Pancreas (tissue), 10 donors: ENCODE results near the gene RIPOR2. TPM values are rescaled to one million over a fixed set of nuclear protein-coding genes. Genes with fewer than 3 reads are reported as not detected.

Source experiments
- ATAC-seq, 4 donors: fragments of 200-7000 bp; cut with Tn5 transposase; one replicate each; pipeline versions ENCODE4 v1.8.0 to v1.9.1; 2020; ENCODE audit warnings: mild to moderate bottlenecking in 4 of 4, moderate library complexity in 4 of 4
- DNase-seq, 6 donors: peaks; one replicate each; pipeline ENCODE4 v3.0.0-alpha.2; 2020
- FAIRE-seq: peaks from 2 replicates; lab custom pipeline; 2012; peaks lifted over from hg19 to GRCh38; lab: Jason Lieb, UNC
- H3K27ac ChIP-seq, 4 donors: fragments of 200-600 bp; sonication (generic); 1 replicate in 3 of 4; 2 replicates in 1 of 4; pipeline versions ENCODE4 v1.5.0 to v1.8.0; 2020
- H3K27me3 ChIP-seq, 4 donors: fragments of 200-600 bp; one replicate each; pipeline ENCODE4 v1.8.0; 2021
- H3K36me3 ChIP-seq, 3 donors: fragments of 200-600 bp; sonication (generic) in 1 of 3; one replicate each; pipeline versions ENCODE4 v1.5.0 to v1.8.0; 2020 to 2021
- H3K4me1 ChIP-seq, 3 donors: fragments of 200-600 bp; one replicate each; pipeline ENCODE4 v1.8.0; 2021
- H3K4me3 ChIP-seq, 4 donors: fragments of 200-600 bp; sonication (generic) in 2 of 4; one replicate each; pipeline versions ENCODE4 v1.5.0 to v1.8.0; 2020 to 2021
- H3K9me3 ChIP-seq, 4 donors: fragments of 200-600 bp; one replicate each; pipeline ENCODE4 v1.8.0; 2021
- WGBS, 2 donors: extraction: QIAGEN DNeasy Blood & Tissue Kit; methylation state at CpG; one replicate each; pipeline ENCODE4 v1.1.7; 2013; 5-methylcytosine and 5-hydroxymethylcytosine counted together
- intact Hi-C, 3 donors: fragments of 100-400 bp; cut with DNase I; formaldehyde crosslinking; loops; one replicate each; pipeline versions ENCODE4 v1.11.1 to v1.14.2; 2022
- polyA plus RNA-seq, 2 donors: library from polyadenylated mRNA; stranded (reverse); fragments of 200-250 nt; gene quantifications; one replicate each; pipeline ENCODE4 v1.2.3, GENCODE V29; 2013
- total RNA-seq, 6 donors: library from RNA; stranded (reverse); fragmentation: NEBNext Ultra II Directional in 4 of 6; extraction: Animal tissue kit (Norgen Biotek cat#: 25700) in 4 of 6; gene quantifications; one replicate each; pipeline versions ENCODE4 v1.2.1 to v1.2.4, GENCODE V29; 2021 to 2023
- TF ChIP-seq, protein P1 (sequence below), 4 donors: fragments of 200-600 bp; sonication (generic) in 3 of 4; IDR thresholded peaks; one replicate each; pipeline versions ENCODE4 v1.5.0 to v1.8.0; 2021; ENCODE audit warnings: antibody characterized with exemption in 4 of 4
- donor health status: healthy with polysubstance abuse.
- donor health status: DM: no; HTN: no; CAD: no; lungs with moderate emphysema.
- donor health status: DM: no; HTN: no; CAD: no.
- donor health status: control.
- donor health status: control.
- donor health status: Bipolar disorder and iron deficiency.
- donor health status: DM: yes; HTN: yes; CAD: no.
- donor health status: DM: no; HTN: no; CAD: no.
- donor health status: DM: no; HTN: no; CAD: no.
- donor health status: DM: yes; HTN: yes; CAD: no.

The RIPOR2 gene
- total and polyA plus RNA-seq, 8 donors = 0.28 to 3.7 (median 1.00) TPM

DNA sequence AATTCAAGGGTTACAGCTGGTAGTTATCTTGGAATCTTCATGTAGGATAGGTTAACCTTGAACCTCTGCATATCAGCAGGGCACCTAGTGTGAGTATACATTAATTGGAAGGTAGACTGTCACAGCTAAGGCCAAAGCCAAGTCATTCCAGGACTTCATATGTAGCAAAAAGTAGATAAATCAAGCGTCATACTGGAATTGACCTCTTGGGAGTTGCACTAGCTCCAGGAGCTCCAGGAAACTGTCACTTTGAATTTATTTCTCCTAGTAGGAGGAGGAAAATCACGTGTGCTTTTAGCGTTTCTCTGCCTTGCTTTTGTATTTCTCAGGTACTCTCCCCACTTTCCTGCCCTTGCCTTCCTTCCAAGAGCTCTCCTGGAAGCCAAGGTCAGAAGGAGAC is 30.3 kb downstream of the RIPOR2 start:
- H3K36me3 ChIP-seq = no peaks in the 10 kb centered on the region
- TF ChIP-seq, protein P1, sequence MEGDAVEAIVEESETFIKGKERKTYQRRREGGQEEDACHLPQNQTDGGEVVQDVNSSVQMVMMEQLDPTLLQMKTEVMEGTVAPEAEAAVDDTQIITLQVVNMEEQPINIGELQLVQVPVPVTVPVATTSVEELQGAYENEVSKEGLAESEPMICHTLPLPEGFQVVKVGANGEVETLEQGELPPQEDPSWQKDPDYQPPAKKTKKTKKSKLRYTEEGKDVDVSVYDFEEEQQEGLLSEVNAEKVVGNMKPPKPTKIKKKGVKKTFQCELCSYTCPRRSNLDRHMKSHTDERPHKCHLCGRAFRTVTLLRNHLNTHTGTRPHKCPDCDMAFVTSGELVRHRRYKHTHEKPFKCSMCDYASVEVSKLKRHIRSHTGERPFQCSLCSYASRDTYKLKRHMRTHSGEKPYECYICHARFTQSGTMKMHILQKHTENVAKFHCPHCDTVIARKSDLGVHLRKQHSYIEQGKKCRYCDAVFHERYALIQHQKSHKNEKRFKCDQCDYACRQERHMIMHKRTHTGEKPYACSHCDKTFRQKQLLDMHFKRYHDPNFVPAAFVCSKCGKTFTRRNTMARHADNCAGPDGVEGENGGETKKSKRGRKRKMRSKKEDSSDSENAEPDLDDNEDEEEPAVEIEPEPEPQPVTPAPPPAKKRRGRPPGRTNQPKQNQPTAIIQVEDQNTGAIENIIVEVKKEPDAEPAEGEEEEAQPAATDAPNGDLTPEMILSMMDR (IDR thresholded peaks at IDR 0.05) = no peak
- H3K27ac ChIP-seq = no peak overlapping the region
- intact Hi-C loops = no loop called here
- ATAC-seq = no peak
- H3K4me1 ChIP-seq = peaks cover 0 to 3% (median 0%) of the 10 kb centered on the region in 3 donors
- FAIRE-seq = no peak
- no peaks in the 10 kb centered on the region for H3K9me3 ChIP-seq
- H3K27me3 ChIP-seq = no peaks in the 10 kb centered on the region
- DNase-seq = no peak
- no peak overlapping the region for H3K4me3 ChIP-seq
- 34 to 38% methylated on average over 3 of the region's 3 CpGs for WGBS, 2 donors

DNA sequence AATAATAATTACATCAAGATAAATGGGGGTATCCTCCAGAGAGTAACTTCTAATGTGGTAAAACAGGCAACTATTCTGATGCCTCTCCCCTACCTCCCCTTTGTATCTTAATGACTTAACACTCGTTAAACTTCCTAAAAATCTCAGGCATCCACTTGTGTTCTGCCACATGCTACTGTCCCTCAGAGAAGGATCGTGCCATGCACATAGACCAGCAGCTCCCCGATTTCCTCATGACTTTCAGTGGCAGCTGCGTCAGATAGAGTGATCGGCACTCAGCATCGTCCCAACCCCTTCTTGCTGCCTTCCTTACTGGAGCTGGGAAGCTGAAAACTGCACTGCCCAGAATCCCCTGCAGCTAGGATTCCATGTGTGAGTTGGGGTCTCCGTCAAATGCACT is 32.1 kb downstream of the RIPOR2 start:
- no peaks in the 10 kb centered on the region for H3K9me3 ChIP-seq
- FAIRE-seq (no peak), ATAC-seq (no peak), DNase-seq (no peak)
- H3K4me3 ChIP-seq = no peak overlapping the region
- no peaks in the 10 kb centered on the region for H3K27me3 ChIP-seq
- no peaks in the 10 kb centered on the region for H3K4me1 ChIP-seq
- TF ChIP-seq, protein P1 (IDR thresholded peaks at IDR 0.05) = no peak
- intact Hi-C loops = no loop called here
- no peaks in the 10 kb centered on the region for H3K36me3 ChIP-seq
- no peak overlapping the region for H3K27ac ChIP-seq
- 87 to 90% methylated on average over 7 of the region's 7 CpGs for WGBS, 2 donors

DNA sequence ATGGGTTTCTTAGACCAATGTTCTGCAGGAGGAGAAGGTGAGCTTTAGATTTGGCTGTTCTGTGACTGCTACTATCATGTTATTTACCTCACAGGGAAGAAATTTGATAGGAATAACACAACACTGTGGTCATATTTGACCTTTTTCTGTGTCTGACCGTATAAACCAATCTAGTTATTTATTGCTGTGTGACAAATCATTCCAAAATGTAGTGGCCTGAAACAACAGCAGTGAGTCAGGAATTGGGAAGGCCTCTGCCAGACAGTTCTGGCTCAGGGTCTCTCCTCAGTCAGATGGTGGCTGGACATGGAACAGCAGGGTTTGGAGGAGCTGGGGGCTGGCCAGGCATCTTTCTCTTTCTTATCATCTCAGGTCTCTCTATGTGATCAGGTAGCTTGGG is 33.0 kb downstream of the RIPOR2 start:
- TF ChIP-seq, protein P1 (IDR thresholded peaks at IDR 0.05) = no peak
- Histone ChIP-seq H3K27me3 (no peaks in the 10 kb centered on the region), H3K4me3 (no peak overlapping the region), H3K9me3 (no peaks in the 10 kb centered on the region), H3K4me1 (no peaks in the 10 kb centered on the region), H3K27ac (no peak overlapping the region), H3K36me3 (no peaks in the 10 kb centered on the region)
- WGBS, 2 donors = 70 to 78% methylated on average over 1 of the region's 1 CpG
- ATAC-seq = no peak
- DNase-seq = no peak
- intact Hi-C loops = no loop called here
- no peak for FAIRE-seq

DNA sequence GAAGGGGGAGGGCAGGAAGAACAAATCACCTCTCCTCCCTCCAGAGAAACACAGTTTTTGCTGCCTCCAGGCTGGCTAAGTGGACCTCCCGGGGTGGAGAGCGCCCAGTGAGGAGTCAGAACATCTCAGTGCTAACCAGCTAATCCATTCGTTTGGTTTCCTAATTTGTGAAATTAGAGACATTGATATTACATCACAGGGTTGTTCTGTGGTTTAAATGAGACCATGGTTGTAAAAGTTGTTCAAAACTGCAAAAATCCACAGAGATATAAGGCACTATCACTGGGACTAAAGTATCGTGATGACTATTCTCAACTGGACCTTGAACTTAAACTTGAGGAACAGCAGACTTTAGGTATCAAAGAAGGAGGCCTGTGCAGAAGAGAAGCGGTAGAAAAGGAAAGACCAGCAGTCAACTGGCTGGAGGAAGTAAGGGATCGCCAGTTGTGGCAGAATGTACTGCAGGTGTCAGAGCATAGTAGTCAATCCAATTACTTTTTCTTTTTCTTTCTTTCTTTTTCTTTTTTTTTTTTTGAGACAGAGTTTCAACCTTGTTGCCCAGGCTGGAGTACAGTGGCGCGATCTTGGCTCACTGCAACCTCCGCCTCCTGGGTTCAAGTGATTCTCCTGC is 33.9 kb downstream of the RIPOR2 start:
- intact Hi-C loops = no loop called here
- Histone ChIP-seq H3K9me3 (no peaks in the 10 kb centered on the region), H3K36me3 (no peaks in the 10 kb centered on the region), H3K27me3 (no peaks in the 10 kb centered on the region), H3K27ac (no peak overlapping the region), H3K4me1 (no peaks in the 10 kb centered on the region), H3K4me3 (no peak overlapping the region)
- FAIRE-seq (no peak), DNase-seq (no peak), ATAC-seq (no peak)
- TF ChIP-seq, protein P1 (IDR thresholded peaks at IDR 0.05) = no peak
- 88 to 93% methylated on average over 9 of the region's 9 CpGs for WGBS, 2 donors

DNA sequence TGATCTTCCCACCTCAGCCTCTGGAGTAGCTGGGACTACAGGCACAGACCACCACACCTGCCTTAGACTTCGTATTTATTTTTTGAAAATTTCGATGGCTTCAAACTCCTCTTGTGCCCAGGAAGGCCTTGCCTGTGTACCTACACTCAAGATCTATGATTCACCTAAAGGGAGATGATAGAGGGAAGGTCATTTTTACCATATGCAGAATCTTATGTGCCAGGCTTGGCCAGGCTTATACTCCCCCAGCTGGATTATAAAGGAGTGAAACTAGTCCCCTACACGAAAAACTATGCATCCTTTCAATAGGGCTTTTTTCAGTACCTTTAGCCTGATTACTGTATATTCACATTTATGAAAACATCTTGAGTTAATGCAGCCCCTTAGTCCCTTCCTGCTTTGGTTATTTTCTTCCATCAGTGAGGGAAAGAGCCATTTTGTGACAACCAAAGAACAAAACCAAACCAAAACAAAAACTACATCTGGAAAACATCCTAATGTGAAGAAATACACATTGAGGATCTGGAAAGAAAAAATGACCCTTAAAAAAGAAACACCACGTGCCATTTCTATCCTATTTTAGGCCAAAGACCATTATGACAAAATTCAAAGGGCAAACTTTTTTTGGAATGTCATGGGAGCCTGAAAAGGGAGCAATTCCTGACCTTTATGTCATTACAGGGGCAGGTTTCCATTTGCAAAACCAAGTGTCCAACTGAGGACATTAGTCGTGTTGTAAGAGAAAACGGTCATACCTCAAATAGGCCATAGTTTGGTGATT is 34.7 kb downstream of the RIPOR2 start:
- no peaks in the 10 kb centered on the region for H3K9me3 ChIP-seq
- no peak for ATAC-seq
- H3K36me3 ChIP-seq = no peaks in the 10 kb centered on the region
- 72 to 81% methylated on average over 6 of the region's 6 CpGs for WGBS, 2 donors
- no peaks in the 10 kb centered on the region for H3K4me1 ChIP-seq
- no peak for DNase-seq
- TF ChIP-seq, protein P1 (IDR thresholded peaks at IDR 0.05) = no peak
- intact Hi-C loops = no loop called here
- H3K4me3 ChIP-seq = no peak overlapping the region
- H3K27ac ChIP-seq = no peak overlapping the region
- no peak for FAIRE-seq
- H3K27me3 ChIP-seq = no peaks in the 10 kb centered on the region
